ENCODE results near the gene SUV39H1.

The SUV39H1 gene

GRCh38 chrX:48736303-48736702 lies 39.8 kb downstream of the SUV39H1 start:
- Histone ChIP-seq H3K27me3 (replicated peaks; ENCODE audit: insufficient read depth, low read length) (no peaks in the 10 kb centered on the region), H3K9me3 (replicated peaks; ENCODE audit: insufficient read depth, low read length) (no peaks in the 10 kb centered on the region), H3K36me3 (replicated peaks; ENCODE audit: insufficient read depth, low read length) (no peaks in the 10 kb centered on the region), H2AFZ (ENCODE audit: low read length) (peak overlapping the region; percentile 89), H3K27ac (ENCODE audit: low read length) (no peak overlapping the region), H3K4me3 (ENCODE audit: low read length) (peak overlapping the region; percentile 57; the same call in 1 of the 2 replicates), H3F3A (ENCODE audit: insufficient read depth, low read length) (no peaks in the 10 kb centered on the region), H3K4me1 (ENCODE audit: low read length) (peaks cover 5% of the 10 kb centered on the region), H3K79me2 (ENCODE audit: low read length) (no peaks in the 10 kb centered on the region), H3K9ac (ENCODE audit: low read length) (peak overlapping the region; percentile 45; the same call in 1 of the 2 replicates), H3K9me2 (replicated peaks; ENCODE audit: insufficient read depth, low read length) (no peaks in the 10 kb centered on the region), H4K20me1 (ENCODE audit: insufficient read depth, low read length) (no peaks in the 10 kb centered on the region), H3K4me2 (ENCODE audit: low read depth, low read length) (peak overlapping the region; percentile 72; the same call in 1 of the 2 replicates)
- TF ChIP-seq CTCF (IDR thresholded peaks at IDR 0.05; ENCODE audit: low read length) = no peak
- no peak for TF ChIP-seq EZH2 (optimal IDR thresholded peaks at IDR 0.05; ENCODE audit: low read depth, low read length)
- no peak for TF ChIP-seq EZH2phosphoT487 (IDR thresholded peaks at IDR 0.05; ENCODE audit: low read length)
- no peak for DNase-seq

GRCh38 chrX:48736878-48737212 lies 40.3 kb downstream of the SUV39H1 start:
- Histone ChIP-seq H3K9me2 (replicated peaks; ENCODE audit: insufficient read depth, low read length) (no peaks in the 10 kb centered on the region), H3F3A (ENCODE audit: insufficient read depth, low read length) (no peaks in the 10 kb centered on the region), H3K9me3 (replicated peaks; ENCODE audit: insufficient read depth, low read length) (no peaks in the 10 kb centered on the region), H3K4me3 (ENCODE audit: low read length) (peak overlapping the region; percentile 57; the same call in 1 of the 2 replicates), H3K27me3 (replicated peaks; ENCODE audit: insufficient read depth, low read length) (no peaks in the 10 kb centered on the region), H4K20me1 (ENCODE audit: insufficient read depth, low read length) (no peaks in the 10 kb centered on the region), H3K4me2 (ENCODE audit: low read depth, low read length) (peak overlapping the region; percentile 72), H3K4me1 (ENCODE audit: low read length) (peaks cover 5% of the 10 kb centered on the region), H3K9ac (ENCODE audit: low read length) (peak overlapping the region; percentile 45; the same call in 1 of the 2 replicates), H3K36me3 (replicated peaks; ENCODE audit: insufficient read depth, low read length) (no peaks in the 10 kb centered on the region), H2AFZ (ENCODE audit: low read length) (peak overlapping the region; percentile 89), H3K27ac (ENCODE audit: low read length) (no peak overlapping the region), H3K79me2 (ENCODE audit: low read length) (no peaks in the 10 kb centered on the region)
- DNase-seq = no peak
- TF ChIP-seq CTCF (IDR thresholded peaks at IDR 0.05; ENCODE audit: low read length) = no peak
- TF ChIP-seq EZH2 (optimal IDR thresholded peaks at IDR 0.05; ENCODE audit: low read depth, low read length) = no peak
- TF ChIP-seq EZH2phosphoT487 (IDR thresholded peaks at IDR 0.05; ENCODE audit: low read length) = no peak

GRCh38 chrX:48737213-48737938 lies 40.8 kb downstream of the SUV39H1 start:
- Histone ChIP-seq H3F3A (ENCODE audit: insufficient read depth, low read length) (no peaks in the 10 kb centered on the region), H3K36me3 (replicated peaks; ENCODE audit: insufficient read depth, low read length) (no peaks in the 10 kb centered on the region), H3K79me2 (ENCODE audit: low read length) (no peaks in the 10 kb centered on the region), H3K4me1 (ENCODE audit: low read length) (peaks cover 5% of the 10 kb centered on the region), H4K20me1 (ENCODE audit: insufficient read depth, low read length) (no peaks in the 10 kb centered on the region), H2AFZ (ENCODE audit: low read length) (peak overlapping the region; percentile 58), H3K4me2 (ENCODE audit: low read depth, low read length) (peak overlapping the region; percentile 60), H3K4me3 (ENCODE audit: low read length) (peak overlapping the region; percentile 63), H3K9me2 (replicated peaks; ENCODE audit: insufficient read depth, low read length) (no peaks in the 10 kb centered on the region), H3K27ac (ENCODE audit: low read length) (peak overlapping the region; percentile 77), H3K9ac (ENCODE audit: low read length) (peak overlapping the region; percentile 78), H3K27me3 (replicated peaks; ENCODE audit: insufficient read depth, low read length) (no peaks in the 10 kb centered on the region), H3K9me3 (replicated peaks; ENCODE audit: insufficient read depth, low read length) (no peaks in the 10 kb centered on the region)
- DNase-seq = peak; percentile 96
- TF ChIP-seq CTCF (IDR thresholded peaks at IDR 0.05; ENCODE audit: low read length) (no peak), EZH2 (optimal IDR thresholded peaks at IDR 0.05; ENCODE audit: low read depth, low read length) (no peak), EZH2phosphoT487 (IDR thresholded peaks at IDR 0.05; ENCODE audit: low read length) (no peak)
